Neural progenitor cell (in vitro differentiated cells): ENCODE data around the gene ACTBL2.

ENCODE experiments used
- EZH2phosphoT487 ChIP-seq: fragments of 200-600 bp; sonication (generic); IDR thresholded peaks from 2 replicates; pipeline ENCODE4 v1.6.1; 2017; ENCODE audit warnings: antibody characterized with exemption
- TF ChIP-seq, protein P1 (sequence below): fragments of 200-600 bp; sonication (generic); IDR thresholded peaks from 2 replicates; pipeline ENCODE4 v1.5.1; 2017; ENCODE audit warnings: antibody characterized with exemption, mild to moderate bottlenecking

DNA sequence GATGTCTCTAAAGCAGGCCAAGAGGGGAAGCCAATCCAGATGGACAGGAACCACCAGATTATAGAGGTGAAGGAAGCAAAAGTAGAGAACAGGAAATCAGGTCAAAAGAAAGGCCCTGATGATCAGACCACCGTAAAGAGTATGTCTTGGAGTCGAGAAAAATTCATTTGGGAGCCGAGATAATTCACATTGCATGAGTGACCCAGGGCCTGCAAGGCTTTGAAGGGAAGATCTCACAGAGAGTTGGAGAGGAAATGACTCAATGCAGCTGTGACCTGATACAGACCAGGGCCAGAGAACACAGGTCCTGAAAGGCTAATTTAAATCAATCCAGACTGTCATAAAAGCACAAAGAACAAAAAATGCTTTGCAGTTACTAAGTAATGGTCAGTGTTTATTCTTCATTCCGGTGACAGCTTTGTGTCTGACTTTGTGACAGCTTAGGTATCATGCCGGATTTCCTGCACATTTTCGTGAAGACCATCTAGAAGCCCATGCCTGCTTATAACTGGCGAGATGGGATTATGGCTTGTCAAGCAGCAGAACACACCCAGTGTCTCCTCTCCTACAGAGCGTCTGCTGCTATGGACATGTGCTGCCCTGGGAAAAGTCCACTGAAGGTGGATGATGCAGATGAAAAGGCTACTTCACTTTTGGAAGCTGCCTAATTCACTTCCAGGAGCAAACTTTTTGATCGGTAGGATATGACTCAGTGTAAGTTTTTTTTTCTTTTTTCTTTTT is 5.8 kb upstream of the ACTBL2 start:
- TF ChIP-seq, protein P1, sequence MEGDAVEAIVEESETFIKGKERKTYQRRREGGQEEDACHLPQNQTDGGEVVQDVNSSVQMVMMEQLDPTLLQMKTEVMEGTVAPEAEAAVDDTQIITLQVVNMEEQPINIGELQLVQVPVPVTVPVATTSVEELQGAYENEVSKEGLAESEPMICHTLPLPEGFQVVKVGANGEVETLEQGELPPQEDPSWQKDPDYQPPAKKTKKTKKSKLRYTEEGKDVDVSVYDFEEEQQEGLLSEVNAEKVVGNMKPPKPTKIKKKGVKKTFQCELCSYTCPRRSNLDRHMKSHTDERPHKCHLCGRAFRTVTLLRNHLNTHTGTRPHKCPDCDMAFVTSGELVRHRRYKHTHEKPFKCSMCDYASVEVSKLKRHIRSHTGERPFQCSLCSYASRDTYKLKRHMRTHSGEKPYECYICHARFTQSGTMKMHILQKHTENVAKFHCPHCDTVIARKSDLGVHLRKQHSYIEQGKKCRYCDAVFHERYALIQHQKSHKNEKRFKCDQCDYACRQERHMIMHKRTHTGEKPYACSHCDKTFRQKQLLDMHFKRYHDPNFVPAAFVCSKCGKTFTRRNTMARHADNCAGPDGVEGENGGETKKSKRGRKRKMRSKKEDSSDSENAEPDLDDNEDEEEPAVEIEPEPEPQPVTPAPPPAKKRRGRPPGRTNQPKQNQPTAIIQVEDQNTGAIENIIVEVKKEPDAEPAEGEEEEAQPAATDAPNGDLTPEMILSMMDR, result no peak
- no peak for TF ChIP-seq EZH2phosphoT487
